HepG2 (cell line): Measurements from ENCODE around the gene PRRT2. TPM values are rescaled to one million over a fixed set of nuclear protein-coding genes. Genes with fewer than 3 reads are reported as not detected.

Experiments used
- AKAP8 ChIP-seq: sonication (generic); formaldehyde crosslinking; IDR thresholded peaks from 2 replicates; pipeline ENCODE4 v1.5.1; 2020; ENCODE audit warnings: mild to moderate bottlenecking, missing genetic modification reagents
- DNMT3B ChIP-seq: conservative IDR thresholded peaks from 2 replicates; pipeline ENCODE4 v1.6.1; 2016; ENCODE audit warnings: missing biosample characterization, control low read depth
- ELF3 ChIP-seq: IDR thresholded peaks from 2 replicates; pipeline ENCODE4 v1.6.1; 2016; ENCODE audit warnings: missing genetic modification reagents, missing compliant biosample characterization
- HNRNPUL1 ChIP-seq: fragments of 200-400 bp; formaldehyde crosslinking; IDR thresholded peaks from 2 replicates; pipeline ENCODE4 v1.6.1; 2017; ENCODE audit warnings: low read depth, mild to moderate bottlenecking, low read length, moderate library complexity
- MIER2 ChIP-seq: IDR thresholded peaks from 2 replicates; pipeline ENCODE4 v1.6.1; 2016; ENCODE audit warnings: missing biosample characterization, missing genetic modification reagents
- MTA1 ChIP-seq: sonication (generic); formaldehyde crosslinking; IDR thresholded peaks from 2 replicates; pipeline ENCODE4 v1.4.0; 2020; ENCODE audit warnings: missing genetic modification reagents, mild to moderate bottlenecking, borderline replicate concordance
- NBN ChIP-seq: fragments of 450-650 bp; conservative IDR thresholded peaks from 2 replicates; pipeline ENCODE4 v1.6.1; 2017
- NONO ChIP-seq, 2 experiments: fragments of 450-650 bp in 1 of 2; sonication (generic) in 1 of 2; formaldehyde crosslinking in 1 of 2; IDR thresholded peaks in 1 of 2; conservative IDR thresholded peaks in 1 of 2; 2 replicates each; pipeline versions ENCODE4 v1.6.1 to v1.8.0; 2017 to 2022; ENCODE audit warnings: mild to moderate bottlenecking in 1 of 2, missing genetic modification reagents in 1 of 2, moderate library complexity in 1 of 2
- NR2F2 ChIP-seq: IDR thresholded peaks from 2 replicates; pipeline ENCODE4 v1.6.1; 2012; ENCODE audit warnings: low read depth, inconsistent platforms, borderline replicate concordance
- RARG ChIP-seq: sonication (generic); formaldehyde crosslinking; IDR thresholded peaks from 2 replicates; pipeline ENCODE4 v1.4.0; 2020; ENCODE audit warnings: low read depth, mild to moderate bottlenecking, missing genetic modification reagents
- RFXANK ChIP-seq: IDR thresholded peaks from 2 replicates; pipeline ENCODE4 v1.6.1; 2016
- RXRA ChIP-seq: sonication (generic); formaldehyde crosslinking; IDR thresholded peaks from 2 replicates; pipeline ENCODE4 v1.5.1; 2020; ENCODE audit warnings: missing genetic modification reagents
- SRF ChIP-seq: IDR thresholded peaks from 2 replicates; pipeline ENCODE4 v1.6.1; 2011; ENCODE audit warnings: mild to moderate bottlenecking, low read depth, low read length, moderate library complexity
- SSRP1 ChIP-seq: IDR thresholded peaks from 2 replicates; pipeline ENCODE4 v1.6.1; 2016; ENCODE audit warnings: control low read depth
- SYNCRIP ChIP-seq: fragments of 200-400 bp; formaldehyde crosslinking; IDR thresholded peaks from 2 replicates; pipeline ENCODE4 v1.6.1; 2018; ENCODE audit warnings: mild to moderate bottlenecking, low read depth, low read length; ENCODE audit not compliant: insufficient read depth
- YEATS2 ChIP-seq: sonication (generic); formaldehyde crosslinking; IDR thresholded peaks from 2 replicates; pipeline ENCODE4 v1.4.0; 2020; ENCODE audit warnings: missing genetic modification reagents, borderline replicate concordance
- ZKSCAN5 ChIP-seq: sonication (generic); formaldehyde crosslinking; IDR thresholded peaks from 2 replicates; pipeline ENCODE4 v1.5.1; 2020; ENCODE audit warnings: mild to moderate bottlenecking, missing genetic modification reagents
- ZNF367 ChIP-seq: sonication (generic); formaldehyde crosslinking; IDR thresholded peaks from 2 replicates; pipeline ENCODE4 v1.4.0; 2020; ENCODE audit warnings: missing genetic modification reagents, borderline replicate concordance
- ZNF530 ChIP-seq: sonication (generic); formaldehyde crosslinking; IDR thresholded peaks from 2 replicates; pipeline ENCODE4 v1.5.0; 2020; ENCODE audit warnings: low read depth, mild to moderate bottlenecking, missing genetic modification reagents
- ZNF543 ChIP-seq: sonication (generic); formaldehyde crosslinking; IDR thresholded peaks from 2 replicates; pipeline ENCODE4 v1.4.0; 2020; ENCODE audit warnings: mild to moderate bottlenecking, missing genetic modification reagents
- ZNF569 ChIP-seq: sonication (generic); formaldehyde crosslinking; IDR thresholded peaks from 2 replicates; pipeline ENCODE4 v1.5.0; 2020; ENCODE audit warnings: mild to moderate bottlenecking, missing genetic modification reagents, moderate library complexity, borderline replicate concordance
- ZNF720 ChIP-seq: sonication (generic); formaldehyde crosslinking; IDR thresholded peaks from 2 replicates; pipeline ENCODE4 v1.4.0; 2020; ENCODE audit warnings: missing genetic modification reagents
- ZNF749 ChIP-seq: sonication (generic); formaldehyde crosslinking; IDR thresholded peaks from 2 replicates; pipeline ENCODE4 v1.8.0; 2022; ENCODE audit warnings: mild to moderate bottlenecking, missing genetic modification reagents, moderate library complexity, borderline replicate concordance
- ZNF773 ChIP-seq: sonication (generic); formaldehyde crosslinking; IDR thresholded peaks from 2 replicates; pipeline ENCODE4 v1.4.0; 2020; ENCODE audit warnings: missing genetic modification reagents, borderline replicate concordance
- ZSCAN21 ChIP-seq: sonication (generic); formaldehyde crosslinking; IDR thresholded peaks from 2 replicates; pipeline ENCODE4 v1.8.0; 2022; ENCODE audit warnings: mild to moderate bottlenecking, missing genetic modification reagents, moderate library complexity, borderline replicate concordance
- ZSCAN29 ChIP-seq: sonication (generic); formaldehyde crosslinking; conservative IDR thresholded peaks from 2 replicates; pipeline ENCODE4 v1.4.0; 2020; ENCODE audit warnings: mild to moderate bottlenecking, missing genetic modification reagents
- polyA plus RNA-seq, 8 experiments: library from polyadenylated mRNA; depleted of rRNA in 3 of 8; stranded (reverse) in 7 of 8; unstranded in 1 of 8; fragments of >200 nt; fragmentation: Illumina TruSeq in 4 of 8; extraction: Trizol in 4 of 8; gene quantifications; 2 replicates each; pipeline versions ENCODE4 v1.2.1 to v1.2.3, GENCODE V29; 2011 to 2016; ENCODE audit warnings: low read depth in 4 of 8, missing spikeins in 1 of 8, mixed read lengths in 1 of 8; ENCODE audit not compliant: insufficient read depth in 1 of 8
- total RNA-seq, 5 experiments: library from RNA; depleted of rRNA; stranded (reverse); fragments of >200 nt; fragmentation: Illumina TruSeq; extraction: Trizol; gene quantifications; 2 replicates each; pipeline ENCODE4 v1.2.3, GENCODE V29; 2016; ENCODE audit warnings: low read depth in 1 of 5
- TF ChIP-seq, protein P1 (sequence below): sonication (generic); formaldehyde crosslinking; IDR thresholded peaks from 2 replicates; pipeline ENCODE4 v1.5.0; 2020; ENCODE audit warnings: missing genetic modification reagents
- TF ChIP-seq, protein P2 (sequence below): sonication (generic); formaldehyde crosslinking; IDR thresholded peaks from 2 replicates; pipeline ENCODE4 v1.5.0; 2020; ENCODE audit warnings: missing genetic modification reagents
- TF ChIP-seq, protein P3 (sequence below): sonication (generic); formaldehyde crosslinking; IDR thresholded peaks from 2 replicates; pipeline ENCODE4 v1.5.0; 2020; ENCODE audit warnings: missing genetic modification reagents, mild to moderate bottlenecking, borderline replicate concordance

The PRRT2 gene
- total and polyA plus RNA-seq, 2 of the 13 experiments (the other 11 are each of a cell fraction or from before 2014, with no cell fraction given): 0.51 to 1.1 TPM

DNA sequence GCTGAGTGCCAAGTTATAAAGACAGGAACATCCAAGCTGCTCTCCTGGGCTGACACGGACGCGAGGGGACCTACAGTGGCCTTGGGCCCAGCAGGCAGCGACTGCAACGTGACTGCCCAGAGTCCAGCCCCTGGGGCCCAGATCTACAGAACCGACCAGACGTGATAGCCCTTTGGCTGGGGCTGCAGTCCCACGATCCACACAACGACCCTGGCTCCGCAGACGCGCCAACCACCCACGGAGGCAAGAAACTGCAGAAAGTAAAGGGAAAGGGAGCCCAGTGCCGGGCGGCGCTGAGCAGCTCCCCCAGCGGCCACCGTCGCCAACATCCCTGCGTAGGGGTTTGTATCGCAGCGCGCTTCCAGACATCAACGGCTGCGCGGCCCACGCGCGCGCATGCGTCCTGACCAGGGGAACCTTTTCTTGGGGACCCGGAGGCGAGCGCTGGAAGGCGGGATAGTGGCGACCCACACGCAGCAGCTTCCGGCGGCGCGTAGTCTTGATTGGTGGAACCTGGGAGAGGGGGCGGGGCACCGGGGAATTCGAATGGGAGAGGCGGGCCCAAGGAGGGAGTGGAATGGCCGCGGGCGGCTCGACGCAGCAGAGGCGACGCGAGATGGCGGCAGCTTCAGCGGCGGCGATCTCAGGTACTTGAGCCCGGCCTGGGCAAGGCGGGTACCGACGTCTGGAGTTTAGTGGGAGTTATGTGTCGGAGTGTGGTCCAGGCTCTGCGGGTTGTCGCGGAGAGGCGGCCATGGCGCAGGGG lies 21.6 kb upstream of the PRRT2 start, which contains the start of gene KIF22 (continued):
- TF ChIP-seq SSRP1: no peak
- peak; percentile 61 for TF ChIP-seq ZSCAN21 (CRISPR knock-in tag)
- TF ChIP-seq, protein P1, sequence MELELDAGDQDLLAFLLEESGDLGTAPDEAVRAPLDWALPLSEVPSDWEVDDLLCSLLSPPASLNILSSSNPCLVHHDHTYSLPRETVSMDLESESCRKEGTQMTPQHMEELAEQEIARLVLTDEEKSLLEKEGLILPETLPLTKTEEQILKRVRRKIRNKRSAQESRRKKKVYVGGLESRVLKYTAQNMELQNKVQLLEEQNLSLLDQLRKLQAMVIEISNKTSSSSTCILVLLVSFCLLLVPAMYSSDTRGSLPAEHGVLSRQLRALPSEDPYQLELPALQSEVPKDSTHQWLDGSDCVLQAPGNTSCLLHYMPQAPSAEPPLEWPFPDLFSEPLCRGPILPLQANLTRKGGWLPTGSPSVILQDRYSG (CRISPR knock-in tag): no peak; the same call in none of the 2 replicates
- no peak; the same call in 1 of the 2 replicates for TF ChIP-seq NR2F2
- peak; percentile 78; the same call in 1 of the 2 replicates for TF ChIP-seq MIER2
- no peak for TF ChIP-seq DNMT3B (CRISPR knock-in tag)
- peak; percentile 43; the same call in 1 of the 2 replicates for TF ChIP-seq ZSCAN29 (CRISPR knock-in tag)
- TF ChIP-seq NBN: no peak
- peak; percentile 94 for TF ChIP-seq YEATS2
- peak; percentile 96; the same call in 1 of the 2 replicates for TF ChIP-seq ZNF543 (CRISPR knock-in tag)
- peak; percentile 87 for TF ChIP-seq RFXANK (CRISPR knock-in tag)
- TF ChIP-seq NONO (IDR thresholded peaks at IDR 0.05): no peak
- peak; percentile 97 for TF ChIP-seq NONO (CRISPR knock-in tag; conservative IDR thresholded peaks at IDR 0.05)
- TF ChIP-seq ZNF530: no peak
- TF ChIP-seq ZNF367 (CRISPR knock-in tag): 0 out of 2 replicates have a peak, but pooled peaks have one; percentile 25
- no peak for TF ChIP-seq SYNCRIP
- peak; percentile 67; the same call in 1 of the 2 replicates for TF ChIP-seq RXRA
- TF ChIP-seq ELF3 (CRISPR knock-in tag): peak; percentile 70
- TF ChIP-seq ZKSCAN5: peak; percentile 30; the same call in 1 of the 2 replicates
- TF ChIP-seq ZNF720 (CRISPR knock-in tag): 0 out of 2 replicates have a peak, but pooled peaks have one; percentile 34
- TF ChIP-seq MTA1 (CRISPR knock-in tag): peak; percentile 96
- TF ChIP-seq SRF: peak; percentile 48; the same call in 1 of the 2 replicates
- TF ChIP-seq RARG (CRISPR knock-in tag): no peak
- no peak for TF ChIP-seq ZNF749 (CRISPR knock-in tag)
- peak; percentile 84; the same call in 1 of the 2 replicates for TF ChIP-seq ZNF773 (CRISPR knock-in tag)
- TF ChIP-seq, protein P2, sequence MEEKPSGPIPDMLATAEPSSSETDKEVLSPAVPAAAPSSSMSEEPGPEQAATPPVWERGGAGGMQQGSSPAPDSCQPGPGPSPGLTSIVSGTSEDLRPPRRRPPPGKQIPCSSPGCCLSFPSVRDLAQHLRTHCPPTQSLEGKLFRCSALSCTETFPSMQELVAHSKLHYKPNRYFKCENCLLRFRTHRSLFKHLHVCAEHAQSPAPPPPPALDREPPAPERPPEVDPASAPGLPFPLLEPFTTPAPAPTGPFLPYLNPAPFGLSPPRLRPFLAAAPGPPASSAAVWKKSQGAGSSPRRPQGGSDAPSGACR (CRISPR knock-in tag): peak; percentile 65; the same call in 1 of the 2 replicates
- TF ChIP-seq ZNF569 (CRISPR knock-in tag): no peak; the same call in 1 of the 2 replicates
- TF ChIP-seq AKAP8 (CRISPR knock-in tag): peak; percentile 79
- TF ChIP-seq, protein P3, sequence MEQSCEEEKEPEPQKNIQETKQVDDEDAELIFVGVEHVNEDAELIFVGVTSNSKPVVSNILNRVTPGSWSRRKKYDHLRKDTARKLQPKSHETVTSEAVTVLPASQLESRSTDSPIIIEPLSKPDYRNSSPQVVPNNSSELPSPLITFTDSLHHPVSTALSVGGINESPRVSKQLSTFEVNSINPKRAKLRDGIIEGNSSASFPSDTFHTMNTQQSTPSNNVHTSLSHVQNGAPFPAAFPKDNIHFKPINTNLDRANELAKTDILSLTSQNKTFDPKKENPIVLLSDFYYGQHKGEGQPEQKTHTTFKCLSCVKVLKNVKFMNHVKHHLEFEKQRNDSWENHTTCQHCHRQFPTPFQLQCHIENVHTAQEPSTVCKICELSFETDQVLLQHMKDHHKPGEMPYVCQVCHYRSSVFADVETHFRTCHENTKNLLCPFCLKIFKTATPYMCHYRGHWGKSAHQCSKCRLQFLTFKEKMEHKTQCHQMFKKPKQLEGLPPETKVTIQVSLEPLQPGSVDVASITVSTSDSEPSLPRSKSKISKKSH (CRISPR knock-in tag): peak; percentile 85
- TF ChIP-seq HNRNPUL1: peak; percentile 96
